DMS 273 treated with DMSO at 0.1 percent for 48 hours (cell line): ENCODE measurements around the gene GABARAP.

Experiments
- DNase-seq: peaks from one replicate; lab custom pipeline; 2025; lab: John Stamatoyannopoulos, UW

The GABARAP gene

GRCh38 chr17:7241783-7242716, at the start of gene GABARAP:
Gene GABARAP, minus strand, starts transcription at chr17:7242449. Its CDS starts 119 bp downstream, at chr17:7242330.
- peak; percentile 63 for DNase-seq

DNA sequence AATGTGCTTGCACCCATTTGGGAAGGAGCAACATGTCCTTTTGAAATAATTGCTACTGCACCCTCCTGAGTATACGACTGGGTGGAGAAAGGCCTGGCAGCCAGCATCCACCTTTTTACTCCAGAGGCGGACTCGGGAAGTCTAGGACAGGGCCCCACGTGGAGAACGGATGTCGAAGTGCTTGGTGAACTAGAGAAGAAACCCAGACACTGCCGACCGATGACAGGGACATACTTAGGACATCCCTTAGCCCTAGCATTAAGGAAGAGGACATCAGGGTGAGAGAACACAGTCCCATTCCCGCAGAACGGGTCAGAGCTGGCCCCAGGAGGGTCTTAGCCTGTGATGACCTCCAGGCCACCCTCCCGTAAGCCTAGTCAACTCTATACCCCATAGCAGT, 48.4 kb upstream of the GABARAP start:
- DNase-seq, result no peak

DNA sequence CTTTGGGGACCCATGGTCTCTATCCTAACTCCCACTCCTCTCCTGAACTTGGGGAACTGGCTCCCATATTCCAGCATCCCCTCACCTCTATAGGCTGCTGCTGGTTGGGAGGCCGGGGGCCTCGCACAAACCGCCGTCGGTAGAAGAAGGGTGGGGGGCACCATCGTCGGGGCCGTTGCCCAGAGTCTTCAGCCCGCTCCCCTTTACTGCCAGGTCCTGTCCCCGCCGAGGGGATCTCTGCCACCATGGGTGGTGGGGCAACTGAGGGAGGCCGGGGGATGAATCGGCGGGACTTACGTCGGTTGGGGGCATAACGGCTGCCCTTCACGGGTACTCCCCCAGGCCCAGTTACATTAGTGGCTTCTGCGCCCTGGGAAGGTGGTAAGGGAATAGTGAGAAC, 47.9 kb upstream of the GABARAP start:
- no peak for DNase-seq

- DNase-seq, result no peak
Measured at GRCh38 chr17:7289256-7290032, 47.2 kb upstream of the GABARAP start.

DNA sequence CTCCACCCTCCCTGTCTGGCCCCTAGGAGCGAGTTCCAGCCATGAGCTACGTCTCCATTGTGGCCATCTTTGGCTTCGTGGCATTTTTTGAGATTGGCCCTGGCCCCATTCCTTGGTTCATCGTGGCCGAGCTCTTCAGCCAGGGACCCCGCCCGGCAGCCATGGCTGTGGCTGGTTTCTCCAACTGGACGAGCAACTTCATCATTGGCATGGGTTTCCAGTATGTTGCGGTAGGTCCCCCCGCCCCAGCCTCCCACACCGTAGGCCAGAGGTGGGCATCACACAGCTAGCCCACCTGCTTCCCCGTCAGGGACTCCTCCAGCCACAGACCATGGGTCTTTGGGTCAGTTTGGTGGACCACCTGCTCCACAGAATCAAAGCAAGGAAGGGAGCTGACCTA, 43.4 kb upstream of the GABARAP start:
- DNase-seq, result no peak

DNA sequence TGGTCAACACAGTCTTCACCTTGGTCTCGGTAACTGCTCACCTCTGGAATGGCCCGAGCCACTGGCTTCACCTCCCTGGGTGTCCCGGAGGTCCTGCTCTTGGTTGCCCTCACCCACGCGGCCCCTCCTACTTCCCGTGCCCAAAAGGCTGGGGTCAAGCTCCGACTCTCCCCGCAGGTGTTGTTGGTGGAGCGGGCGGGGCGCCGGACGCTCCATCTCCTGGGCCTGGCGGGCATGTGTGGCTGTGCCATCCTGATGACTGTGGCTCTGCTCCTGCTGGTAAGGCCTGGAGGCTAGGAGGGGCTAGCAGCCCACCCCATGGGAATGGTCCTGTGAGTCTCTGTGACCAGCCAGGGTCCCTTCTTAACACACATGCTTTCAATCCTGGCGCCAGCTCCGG, 42.7 kb upstream of the GABARAP start:
- DNase-seq, result no peak

- DNase-seq, result no peak
Measured at GRCh38 chr17:7283471-7284216, 41.4 kb upstream of the GABARAP start.

GRCh38 chr17:7282752-7283321, 40.6 kb upstream of the GABARAP start:
- no peak for DNase-seq

GRCh38 chr17:7281953-7282751, 39.9 kb upstream of the GABARAP start:
- no peak for DNase-seq

- DNase-seq, result peak; percentile 78
Measured at GRCh38 chr17:7281074-7281952, 39.1 kb upstream of the GABARAP start, which contains the start of gene SLC2A4. Gene SLC2A4, plus strand, starts transcription at chr17:7281718. Its CDS starts 217 bp downstream, at chr17:7281935.

DNA sequence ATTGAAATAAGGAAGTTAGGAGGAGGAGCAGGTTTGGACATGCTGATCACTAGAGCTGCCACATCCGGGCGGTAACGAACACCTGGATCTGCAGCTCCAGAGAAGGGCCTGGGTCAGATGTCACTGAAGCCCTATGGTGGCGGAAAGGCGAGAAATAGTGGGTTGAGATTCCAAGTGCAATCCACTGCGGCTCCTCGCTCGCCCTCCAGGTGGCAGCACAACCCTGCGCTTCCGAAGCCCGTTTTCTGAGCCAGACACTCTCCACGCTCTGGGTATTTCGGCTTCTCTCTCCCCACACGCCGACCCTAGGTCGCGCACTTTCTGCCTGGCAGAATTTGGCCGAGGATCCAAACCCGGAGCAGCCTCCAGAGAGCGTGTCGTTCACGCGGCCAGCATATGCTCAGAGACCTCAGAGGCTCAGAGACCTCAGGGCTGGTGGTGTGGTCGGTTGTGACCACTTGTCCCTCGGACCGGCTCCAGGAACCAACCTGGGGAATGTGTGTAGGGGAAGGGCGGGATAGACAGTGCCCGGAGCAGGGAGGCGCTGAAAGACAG, 38.3 kb upstream of the GABARAP start:
- DNase-seq, result peak; percentile 76

- DNase-seq, result no peak
Measured at GRCh38 chr17:7279448-7279847, 37.2 kb upstream of the GABARAP start.

- no peak for DNase-seq
Measured at GRCh38 chr17:7266784-7267183, 24.5 kb upstream of the GABARAP start.

DNA sequence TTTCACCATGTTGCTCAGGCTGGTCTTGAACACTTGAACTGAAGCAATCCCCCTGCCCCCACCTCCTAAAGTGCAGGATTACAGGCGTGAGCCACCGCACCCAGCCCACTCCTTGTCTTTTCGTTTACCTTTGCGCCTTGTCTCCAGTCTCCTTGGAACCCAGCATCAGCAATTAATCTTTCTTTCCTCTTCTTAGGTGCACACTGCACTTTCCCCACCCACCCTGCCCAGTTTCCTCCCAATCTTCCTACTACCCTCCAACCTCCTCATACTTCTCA, 21.5 kb upstream of the GABARAP start:
- no peak for DNase-seq

DNA sequence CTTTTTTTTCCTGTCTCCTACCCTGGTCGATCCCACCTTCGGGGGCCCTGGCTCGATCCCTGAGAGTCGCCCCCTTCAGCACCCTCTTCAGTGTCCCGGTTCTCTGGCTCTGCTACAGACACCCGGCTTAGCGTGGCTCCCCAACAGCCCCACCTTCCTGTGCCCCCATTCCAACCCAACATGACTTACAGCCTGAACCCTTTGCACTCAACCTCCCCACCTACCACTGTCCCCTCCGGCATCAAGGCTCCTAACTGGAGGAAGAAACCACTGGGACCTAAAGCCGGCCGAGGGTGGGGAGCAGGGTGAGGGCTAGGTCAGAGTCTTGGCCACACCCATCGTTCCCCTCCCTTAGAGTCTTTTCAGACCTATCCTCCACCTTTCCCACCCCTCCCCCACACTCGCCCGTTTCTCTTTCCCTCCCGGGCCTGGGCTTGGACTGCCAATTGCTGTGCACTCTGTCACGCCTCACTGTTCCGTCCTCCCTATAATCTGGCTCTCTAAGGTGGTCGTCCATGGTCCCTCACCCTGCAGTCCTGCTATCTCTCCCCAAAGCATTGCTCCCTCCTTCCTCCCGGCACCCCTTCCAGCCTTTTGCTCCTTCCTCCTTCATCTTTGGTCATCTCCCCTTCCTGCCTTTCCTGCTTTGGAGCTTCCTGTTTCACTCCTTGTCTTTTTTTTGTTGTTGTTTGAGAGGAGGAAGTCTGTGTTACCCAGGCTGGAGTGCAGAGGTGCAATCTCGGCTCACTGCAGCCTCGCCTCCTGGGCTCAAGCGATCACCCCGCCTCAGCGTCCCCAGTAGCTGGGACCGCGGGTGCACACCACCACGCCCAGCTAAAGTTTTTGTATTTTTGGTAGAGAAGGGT, 20.9 kb upstream of the GABARAP start:
- DNase-seq, result no peak

DNA sequence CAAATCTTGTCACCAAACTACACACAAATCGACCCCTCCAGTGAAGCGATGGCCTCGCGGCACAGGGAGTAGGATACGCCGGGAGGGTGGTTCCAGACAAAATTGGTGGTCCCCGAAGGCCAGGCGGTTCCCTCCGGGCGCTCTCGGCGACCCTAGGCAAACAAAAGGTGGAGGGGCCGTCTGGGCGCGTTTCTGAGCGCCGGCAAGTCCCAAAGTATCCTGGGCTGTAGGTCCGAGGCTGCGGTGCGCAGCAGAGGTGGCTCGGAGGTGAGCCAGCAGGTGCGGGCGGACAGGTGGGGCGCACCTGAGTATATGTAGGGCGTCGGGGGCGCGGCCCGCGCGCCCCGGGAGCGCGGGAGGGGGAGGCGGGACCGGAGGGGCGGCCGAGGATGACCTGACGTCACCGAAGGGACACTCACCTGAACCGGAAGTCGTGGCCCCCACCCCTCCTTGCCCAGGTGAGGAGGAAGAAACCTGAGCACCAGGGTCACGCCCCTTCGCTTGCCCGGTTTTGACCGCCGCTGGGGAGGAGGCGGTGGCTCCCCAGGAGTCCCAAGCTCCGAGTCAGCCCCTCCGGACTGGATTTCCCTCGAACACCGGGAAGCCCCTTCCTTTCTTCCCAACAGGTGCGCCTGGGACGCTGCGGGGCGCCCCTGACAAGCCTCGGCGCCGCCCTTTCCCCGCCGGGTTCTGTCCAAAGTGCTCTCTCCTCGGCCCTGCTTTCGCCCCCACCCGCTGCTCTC, 20.1 kb upstream of the GABARAP start, which contains the start of gene CLDN7:
Gene CLDN7 (minus strand): TSS at position 287 of the 743 bp plus-strand sequence. CDS start 435 bp downstream, outside the sequence.
- no peak for DNase-seq

- no peak for DNase-seq
Measured at GRCh38 chr17:7261379-7262191, 19.3 kb upstream of the GABARAP start.
